LHCN-M2 (cell line): ENCODE measurements around the gene ODAD3. TPM values are rescaled to one million over a fixed set of nuclear protein-coding genes. Genes with fewer than 3 reads are reported as not detected.
A peak's percentile ranks its signal among the peaks of the same experiment; 100 is the strongest.
"Not testable (repeated sequence)": the region's sequence is repeated elsewhere in the genome, so short reads cannot be mapped to it uniquely, and the experiment has no call there.

Experiments used
- DNase-seq: peaks from one replicate; pipeline ENCODE4 v3.0.0-alpha.2; 2012; ENCODE audit warnings: low read depth
- polyA plus RNA-seq: library from polyadenylated mRNA; unstranded; fragments of >200 nt; gene quantifications from one replicate; pipeline ENCODE4 v1.2.1, GENCODE V29; 2012; ENCODE audit warnings: missing spikeins
- total RNA-seq: library from RNA; depleted of rRNA; stranded (reverse); fragments of >200 nt; gene quantifications from 2 replicates; pipeline ENCODE4 v1.2.3, GENCODE V29; 2014; rRNA removed

Gene ODAD3
- total RNA-seq: 0.38 and 0.75 TPM in 2 replicates
- 0.68 TPM for polyA plus RNA-seq

- DNase-seq: peak; percentile 100
Observed at GRCh38 chr19:11435057-11435832, at the start of gene ODAD3, which contains the start of gene PRKCSH. Gene ODAD3 (minus strand): TSS chr19:11435121. CDS start chr19:11435016, 105 bp downstream. Gene PRKCSH (plus strand): TSS chr19:11435635. CDS start chr19:11436118, 483 bp downstream.

- no peak for DNase-seq
Observed at GRCh38 chr19:11483366-11484111, 48.6 kb upstream of the ODAD3 start.

- DNase-seq: peak; percentile 62
Observed at GRCh38 chr19:11482384-11483050, 47.6 kb upstream of the ODAD3 start.

- peak; percentile 76 for DNase-seq
Observed at GRCh38 chr19:11481534-11482383, 46.8 kb upstream of the ODAD3 start.

GRCh38 chr19:11480715-11481533 lies 46.0 kb upstream of the ODAD3 start, which contains the start of gene ELAVL3:
Gene ELAVL3 (minus strand): TSS chr19:11481046. CDS start chr19:11480608, 438 bp downstream.
- no peak for DNase-seq

- DNase-seq: no peak
Observed at GRCh38 chr19:11479898-11480714, 45.2 kb upstream of the ODAD3 start.

GRCh38 chr19:11479090-11479897 lies 44.4 kb upstream of the ODAD3 start:
- no peak for DNase-seq

GRCh38 chr19:11478167-11479089 lies 43.5 kb upstream of the ODAD3 start:
- no peak for DNase-seq

- no peak for DNase-seq
Observed at GRCh38 chr19:11475861-11476260, 40.9 kb upstream of the ODAD3 start.

GRCh38 chr19:11475343-11475742 lies 40.4 kb upstream of the ODAD3 start:
- DNase-seq: not testable (repeated sequence)

- DNase-seq: no peak
Observed at GRCh38 chr19:11473725-11474124, 38.8 kb upstream of the ODAD3 start.

- not testable (repeated sequence) for DNase-seq
Observed at GRCh38 chr19:11468266-11468845, 33.4 kb upstream of the ODAD3 start.

- DNase-seq: no peak
Observed at GRCh38 chr19:11465600-11465999, 30.7 kb upstream of the ODAD3 start.

- DNase-seq: no peak
Observed at GRCh38 chr19:11464333-11465265, 29.7 kb upstream of the ODAD3 start.

- DNase-seq: no peak
Observed at GRCh38 chr19:11463391-11463790, 28.5 kb upstream of the ODAD3 start.

GRCh38 chr19:11461453-11461852 lies 26.5 kb upstream of the ODAD3 start:
- no peak for DNase-seq
